ENCODE measurements around the gene SPR.
"Not testable (repeated sequence)": the region's sequence is repeated elsewhere in the genome, so short reads cannot be mapped to it uniquely, and the experiment has no call there.

Gene SPR

DNA sequence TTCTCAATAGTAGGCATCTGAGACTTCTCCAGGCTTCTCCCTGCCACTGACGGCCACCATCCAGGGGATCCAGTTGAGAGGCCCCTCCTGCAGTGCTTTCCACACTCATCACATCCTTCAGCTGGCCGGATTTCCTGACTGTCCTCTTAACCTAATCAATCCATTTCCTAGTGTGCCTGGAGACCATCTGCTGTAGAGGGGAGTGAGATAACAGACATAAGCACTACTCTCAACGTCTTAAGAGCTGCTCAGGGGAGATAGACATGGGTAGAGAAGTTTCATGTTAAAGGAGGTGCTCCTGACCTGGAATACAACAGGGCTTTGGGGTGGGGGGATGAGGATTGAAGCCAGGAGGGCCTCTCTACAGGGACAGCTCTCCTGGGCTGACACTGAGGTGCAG is 14.2 kb downstream of the SPR start:
- TF ChIP-seq, protein P1, sequence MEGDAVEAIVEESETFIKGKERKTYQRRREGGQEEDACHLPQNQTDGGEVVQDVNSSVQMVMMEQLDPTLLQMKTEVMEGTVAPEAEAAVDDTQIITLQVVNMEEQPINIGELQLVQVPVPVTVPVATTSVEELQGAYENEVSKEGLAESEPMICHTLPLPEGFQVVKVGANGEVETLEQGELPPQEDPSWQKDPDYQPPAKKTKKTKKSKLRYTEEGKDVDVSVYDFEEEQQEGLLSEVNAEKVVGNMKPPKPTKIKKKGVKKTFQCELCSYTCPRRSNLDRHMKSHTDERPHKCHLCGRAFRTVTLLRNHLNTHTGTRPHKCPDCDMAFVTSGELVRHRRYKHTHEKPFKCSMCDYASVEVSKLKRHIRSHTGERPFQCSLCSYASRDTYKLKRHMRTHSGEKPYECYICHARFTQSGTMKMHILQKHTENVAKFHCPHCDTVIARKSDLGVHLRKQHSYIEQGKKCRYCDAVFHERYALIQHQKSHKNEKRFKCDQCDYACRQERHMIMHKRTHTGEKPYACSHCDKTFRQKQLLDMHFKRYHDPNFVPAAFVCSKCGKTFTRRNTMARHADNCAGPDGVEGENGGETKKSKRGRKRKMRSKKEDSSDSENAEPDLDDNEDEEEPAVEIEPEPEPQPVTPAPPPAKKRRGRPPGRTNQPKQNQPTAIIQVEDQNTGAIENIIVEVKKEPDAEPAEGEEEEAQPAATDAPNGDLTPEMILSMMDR (conservative IDR thresholded peaks at IDR 0.05; ENCODE audit: control insufficient read depth, insufficient read depth, low read depth, low read length) = no peak
- no peak for DNase-seq (ENCODE audit: low read depth)
- H3K4me3 ChIP-seq (ENCODE audit: control insufficient read depth, low read depth, low read length) = no peak overlapping the region

DNA sequence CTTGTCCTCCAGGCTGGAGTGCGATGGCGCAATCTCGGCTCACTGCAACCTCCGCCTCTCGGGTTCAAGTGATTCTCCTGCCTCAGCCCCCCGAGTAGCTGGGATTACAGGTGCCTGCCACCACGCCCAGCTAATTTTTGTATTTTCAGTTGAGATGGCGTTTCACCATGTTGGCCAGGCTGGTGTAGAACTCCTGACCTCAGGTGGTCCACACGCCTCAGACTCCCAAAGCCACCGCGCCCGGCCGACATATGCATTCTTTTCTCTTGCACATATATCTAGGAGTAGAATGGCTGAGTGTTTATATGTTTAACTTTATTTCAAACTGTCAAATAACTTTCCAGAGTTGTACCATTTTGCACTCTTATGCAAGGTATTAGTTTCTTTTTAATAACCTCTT is 20.2 kb downstream of the SPR start:
- H3K4me3 ChIP-seq (ENCODE audit: control insufficient read depth, low read depth, low read length); DNase-seq (ENCODE audit: low read depth): not testable (repeated sequence)

DNA sequence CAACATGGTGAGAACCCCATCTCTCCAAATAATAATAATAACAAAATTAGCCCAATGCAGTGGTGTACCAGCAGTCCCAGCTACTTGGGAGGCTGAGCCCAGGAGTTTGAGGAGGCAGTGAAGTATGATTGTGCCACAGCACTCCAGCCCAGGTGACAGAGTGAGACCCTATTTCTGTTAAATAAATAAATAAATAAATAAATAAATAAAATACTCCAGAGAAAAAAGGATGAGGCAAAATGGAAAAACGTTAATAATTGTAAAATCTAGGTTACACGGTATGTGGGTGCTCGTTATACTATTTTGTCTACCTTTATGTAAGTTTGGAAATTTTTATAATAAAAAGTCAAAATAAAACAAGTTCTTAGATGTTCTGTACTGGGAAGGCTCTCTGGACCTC is 21.5 kb downstream of the SPR start:
- TF ChIP-seq, protein P1 (conservative IDR thresholded peaks at IDR 0.05; ENCODE audit: control insufficient read depth, insufficient read depth, low read depth, low read length) = no peak
- DNase-seq (ENCODE audit: low read depth) = no peak
- no peak overlapping the region for H3K4me3 ChIP-seq (ENCODE audit: control insufficient read depth, low read depth, low read length)

DNA sequence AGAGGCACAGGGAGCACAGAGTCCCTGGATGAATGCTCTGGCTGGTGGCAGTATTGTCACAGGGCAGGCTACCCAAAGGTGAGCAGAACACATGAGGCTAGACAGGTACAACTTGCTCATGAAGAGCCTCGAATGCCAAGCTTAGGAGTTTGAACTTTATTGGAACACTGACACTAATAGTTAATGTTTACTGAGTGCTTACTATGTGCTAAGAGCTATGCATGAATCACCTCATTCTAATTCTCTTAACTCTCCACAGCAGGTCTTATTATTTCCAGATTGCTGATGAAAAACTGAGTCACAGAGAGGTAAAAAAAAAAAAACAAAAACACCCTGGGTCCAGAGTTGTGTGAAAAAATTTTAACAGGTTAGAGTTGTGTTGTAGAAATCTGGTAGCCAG is 24.0 kb downstream of the SPR start:
- H3K4me3 ChIP-seq (ENCODE audit: control insufficient read depth, low read depth, low read length) = no peak overlapping the region
- TF ChIP-seq, protein P1 (conservative IDR thresholded peaks at IDR 0.05; ENCODE audit: control insufficient read depth, insufficient read depth, low read depth, low read length) = no peak
- DNase-seq (ENCODE audit: low read depth) = peak; percentile 34

DNA sequence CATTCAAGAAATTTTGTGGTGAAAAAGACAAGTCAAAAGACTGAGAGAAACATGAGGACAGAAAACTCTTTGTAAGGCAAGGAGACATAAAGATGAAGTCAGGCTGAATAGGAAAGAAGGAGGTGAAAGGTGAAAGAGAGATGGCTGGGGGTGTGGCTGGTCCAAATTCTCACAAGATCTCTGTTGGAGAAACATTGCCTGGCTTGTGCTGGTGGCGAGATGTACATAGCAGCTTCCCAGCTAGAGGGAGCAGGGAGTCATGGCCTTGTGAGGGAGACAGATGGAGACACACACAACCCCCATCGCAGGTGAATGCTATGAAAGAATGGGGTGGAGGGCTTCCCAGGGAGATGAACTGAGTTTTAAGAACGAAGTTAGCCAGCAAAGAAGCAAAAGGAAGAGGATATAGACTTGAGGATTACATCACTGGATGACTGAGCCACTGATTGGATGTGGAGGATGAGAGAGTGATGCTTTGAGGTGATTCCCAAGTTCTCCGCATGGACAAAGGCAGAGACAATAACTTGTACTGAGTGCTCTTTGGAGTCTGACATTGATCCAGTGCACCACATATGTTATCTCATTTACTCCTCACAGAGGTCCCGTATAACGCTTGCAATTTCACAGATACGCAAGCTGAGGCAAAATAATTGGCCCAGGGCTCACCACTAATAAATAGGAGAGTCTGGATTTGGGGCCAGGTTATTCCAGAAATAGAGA is 26.4 kb downstream of the SPR start:
- no peak for DNase-seq (ENCODE audit: low read depth)
- TF ChIP-seq, protein P1 (conservative IDR thresholded peaks at IDR 0.05; ENCODE audit: control insufficient read depth, insufficient read depth, low read depth, low read length) = peak; percentile 17
- no peak overlapping the region for H3K4me3 ChIP-seq (ENCODE audit: control insufficient read depth, low read depth, low read length)

DNA sequence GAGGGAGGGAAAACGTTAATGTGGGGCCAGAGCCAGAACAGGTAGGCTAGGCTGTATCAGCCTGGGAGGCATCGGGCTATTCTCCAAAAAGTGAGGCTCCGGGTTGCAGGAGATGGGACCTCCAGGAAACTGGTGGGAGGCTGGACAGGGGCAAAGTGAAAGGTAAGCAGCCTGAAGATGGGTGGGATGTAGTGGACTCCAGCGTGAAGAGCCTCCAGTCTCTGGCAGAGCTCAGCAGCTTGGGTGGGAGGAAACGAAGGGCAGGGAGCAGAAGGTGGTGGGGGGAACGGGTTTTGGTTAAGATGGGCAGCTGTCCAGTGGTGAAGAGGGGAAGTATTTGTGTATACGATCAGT is 27.0 kb downstream of the SPR start:
- no peak for DNase-seq (ENCODE audit: low read depth)
- H3K4me3 ChIP-seq (ENCODE audit: control insufficient read depth, low read depth, low read length) = no peak overlapping the region
- TF ChIP-seq, protein P1 (conservative IDR thresholded peaks at IDR 0.05; ENCODE audit: control insufficient read depth, insufficient read depth, low read depth, low read length) = no peak

DNA sequence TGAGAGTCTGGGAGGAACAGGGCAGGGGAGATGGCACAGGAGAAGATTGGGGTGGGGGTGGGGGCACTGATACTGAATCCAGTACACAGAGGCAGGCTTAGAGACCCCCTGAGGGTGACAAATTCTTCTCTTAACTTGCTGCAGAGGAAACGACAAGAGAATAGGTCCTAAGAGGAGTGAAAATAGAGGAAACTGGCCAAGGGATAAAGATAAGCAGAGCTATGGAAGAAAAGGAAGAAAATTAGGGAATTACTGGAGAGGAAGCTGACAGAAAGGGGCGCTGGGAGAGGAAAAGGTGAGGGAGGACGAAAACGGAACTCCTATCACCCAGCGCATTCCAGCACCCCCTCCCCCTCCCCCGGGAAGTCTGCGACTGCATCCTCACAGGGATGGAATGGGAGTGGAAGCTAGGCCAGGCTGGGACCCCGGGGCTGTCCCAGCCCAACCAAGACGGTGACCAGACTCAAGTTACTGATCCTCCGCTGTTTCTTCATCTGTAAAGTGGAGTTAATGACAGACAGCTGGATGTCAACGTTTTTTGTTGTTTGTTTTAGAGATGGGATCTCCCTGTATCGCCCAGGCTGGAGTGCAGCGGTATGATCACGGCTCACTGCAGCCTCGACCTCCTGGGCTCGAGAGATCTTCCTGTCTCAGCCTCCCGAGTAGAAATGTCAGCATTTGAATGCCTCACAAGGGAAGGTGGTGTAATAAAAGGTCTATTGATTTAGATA is 27.5 kb downstream of the SPR start:
- H3K4me3 ChIP-seq (ENCODE audit: control insufficient read depth, low read depth, low read length) = no peak overlapping the region
- TF ChIP-seq, protein P1 (conservative IDR thresholded peaks at IDR 0.05; ENCODE audit: control insufficient read depth, insufficient read depth, low read depth, low read length) = no peak
- no peak for DNase-seq (ENCODE audit: low read depth)
